WTC11 (cell line): ENCODE data around the gene TTC8. TPM values are rescaled to one million over a fixed set of nuclear protein-coding genes. Genes with fewer than 3 reads are reported as not detected.

ENCODE experiments used
- ATAC-seq: fragments of 200-7000 bp; cut with Tn5 transposase; 2 replicates; pipeline ENCODE4 v1.10.0; 2021; ENCODE audit warnings: mild to moderate bottlenecking, moderate library complexity
- CTCF ChIA-PET: fragments of 300-600 bp; sonication (Branson Sonifier 250); formaldehyde crosslinking; loops from one replicate; lab custom pipeline; 2021; ENCODE audit warnings: antibody characterized with exemption; lab: Charles Lee
- POLR2A ChIA-PET: fragments of 350-600 bp; sonication (Branson Sonifier 250); formaldehyde crosslinking; loops from one replicate; lab custom pipeline; 2021; ENCODE audit warnings: antibody characterized with exemption; lab: Charles Lee
- DNase-seq: peaks from one replicate; pipeline ENCODE4 v3.0.0; 2021; ENCODE audit warnings: low spot score
- H3K27ac Mint-ChIP-seq: 2 replicates; pipeline ENCODE4 v1.8.0; 2021; ENCODE audit warnings: mixed read lengths
- H3K27me3 Mint-ChIP-seq: 2 replicates; pipeline ENCODE4 v1.8.0; 2021; ENCODE audit warnings: low read depth, mild to moderate bottlenecking, moderate library complexity, mixed read lengths
- H3K36me3 Mint-ChIP-seq: 2 replicates; pipeline ENCODE4 v1.8.0; 2021; ENCODE audit warnings: mixed read lengths
- H3K4me1 Mint-ChIP-seq: 2 replicates; pipeline ENCODE4 v1.8.0; 2022; ENCODE audit warnings: mixed read lengths
- H3K4me3 Mint-ChIP-seq: 2 replicates; pipeline ENCODE4 v1.8.0; 2021; ENCODE audit warnings: mild to moderate bottlenecking, moderate library complexity, mixed read lengths
- H3K9me3 Mint-ChIP-seq: 2 replicates; pipeline ENCODE4 v1.8.0; 2021; ENCODE audit warnings: mixed read lengths
- ATF3 ChIP-seq: sonication (generic); formaldehyde crosslinking; conservative IDR thresholded peaks from 2 replicates; pipeline ENCODE4 v1.8.1; 2022; ENCODE audit warnings: mild to moderate bottlenecking, missing genetic modification reagents
- CBFB ChIP-seq: sonication (generic); formaldehyde crosslinking; IDR thresholded peaks from 2 replicates; pipeline ENCODE4 v1.8.1; 2022; ENCODE audit warnings: mild to moderate bottlenecking, low read depth, missing genetic modification reagents
- CDX4 ChIP-seq: fragments of 250-450 bp; sonication (Bioruptor Pico); IDR thresholded peaks from 2 replicates; pipeline ENCODE4 v1.9.0; 2021; ENCODE audit warnings: moderate library complexity, mild to moderate bottlenecking, inconsistent platforms, borderline replicate concordance
- CREM ChIP-seq: sonication (generic); formaldehyde crosslinking; IDR thresholded peaks from 2 replicates; pipeline ENCODE4 v1.8.1; 2022; ENCODE audit warnings: mild to moderate bottlenecking, missing genetic modification reagents, moderate library complexity
- ETV6 ChIP-seq: sonication (generic); formaldehyde crosslinking; IDR thresholded peaks from 2 replicates; pipeline ENCODE4 v1.8.1; 2022; ENCODE audit warnings: mild to moderate bottlenecking, missing genetic modification reagents
- FOXK1 ChIP-seq: sonication (generic); formaldehyde crosslinking; IDR thresholded peaks from 2 replicates; pipeline ENCODE4 v1.8.0; 2022; ENCODE audit warnings: mild to moderate bottlenecking, moderate library complexity, missing genetic modification reagents
- HMGA2 ChIP-seq: fragments of 250-450 bp; sonication (Bioruptor Pico); IDR thresholded peaks from 2 replicates; pipeline ENCODE4 v1.4.0; 2021; ENCODE audit warnings: mild to moderate bottlenecking, moderate library complexity
- NFE2L1 ChIP-seq: sonication (generic); formaldehyde crosslinking; IDR thresholded peaks from 2 replicates; pipeline ENCODE4 v1.8.1; 2023; ENCODE audit warnings: missing genetic modification reagents
- OVOL2 ChIP-seq: fragments of 250-450 bp; sonication (Bioruptor Pico); IDR thresholded peaks from 2 replicates; pipeline ENCODE4 v1.9.0; 2021; ENCODE audit warnings: mild to moderate bottlenecking, borderline replicate concordance
- RORB ChIP-seq: fragments of 250-450 bp; sonication (Bioruptor Pico); IDR thresholded peaks from 2 replicates; pipeline ENCODE4 v1.9.0; 2021; ENCODE audit warnings: mild to moderate bottlenecking
- SMAD3 ChIP-seq: sonication (generic); formaldehyde crosslinking; IDR thresholded peaks from 2 replicates; pipeline ENCODE4 v1.8.0; 2022; ENCODE audit warnings: missing genetic modification reagents, mild to moderate bottlenecking, borderline replicate concordance
- ZNF121 ChIP-seq: sonication (generic); formaldehyde crosslinking; IDR thresholded peaks from 2 replicates; pipeline ENCODE4 v1.8.0; 2023; ENCODE audit warnings: missing genetic modification reagents
- ZNF317 ChIP-seq: sonication (generic); formaldehyde crosslinking; IDR thresholded peaks from 2 replicates; pipeline ENCODE4 v1.8.1; 2023; ENCODE audit warnings: low read depth, mild to moderate bottlenecking, moderate library complexity, missing genetic modification reagents, borderline replicate concordance
- ZNF416 ChIP-seq: fragments of 250-450 bp; sonication (Bioruptor Pico); IDR thresholded peaks from 2 replicates; pipeline ENCODE4 v1.9.0; 2021; ENCODE audit warnings: mild to moderate bottlenecking, inconsistent platforms
- total RNA-seq: library from RNA; stranded (reverse); gene quantifications from 3 replicates; pipeline ENCODE4 v1.2.3, GENCODE V29; 2021
- TF ChIP-seq, protein P1 (sequence below): sonication (generic); formaldehyde crosslinking; IDR thresholded peaks from 2 replicates; pipeline ENCODE4 v1.8.0; 2023; ENCODE audit warnings: mild to moderate bottlenecking, missing genetic modification reagents
- TF ChIP-seq, protein P2 (sequence below): fragments of 200-600 bp; IDR thresholded peaks from 2 replicates; pipeline ENCODE4 v1.8.0; 2022; ENCODE audit warnings: antibody characterized with exemption
- TF ChIP-seq, protein P3 (sequence below): sonication (generic); formaldehyde crosslinking; IDR thresholded peaks from 2 replicates; pipeline ENCODE4 v1.8.0; 2022; ENCODE audit warnings: mild to moderate bottlenecking, missing genetic modification reagents
- TF ChIP-seq, protein P4 (sequence below): fragments of 250-450 bp; sonication (Bioruptor Pico); IDR thresholded peaks from 2 replicates; pipeline ENCODE4 v1.9.0; 2021; ENCODE audit warnings: mild to moderate bottlenecking, borderline replicate concordance
- TF ChIP-seq, protein P5 (sequence below): sonication (generic); formaldehyde crosslinking; IDR thresholded peaks from 2 replicates; pipeline ENCODE4 v1.8.0; 2022; ENCODE audit warnings: mild to moderate bottlenecking, missing genetic modification reagents
- TF ChIP-seq, protein P6 (sequence below): fragments of 250-450 bp; sonication (Bioruptor Pico); IDR thresholded peaks from 2 replicates; pipeline ENCODE4 v1.9.0; 2021; ENCODE audit warnings: mild to moderate bottlenecking

The TTC8 gene
- total RNA-seq, 1 experiment from 2014 or later = 13.8 TPM

- DNase-seq = no peak
- Mint-ChIP-seq H3K4me3 (no peak overlapping the region), H3K36me3 (peaks cover 5% of the 10 kb centered on the region; the same call in 1 of the 2 replicates), H3K9me3 (peaks cover 19% of the 10 kb centered on the region), H3K27ac (no peak overlapping the region)
- CTCF ChIA-PET = no interaction called here
- TF ChIP-seq ZNF317 (CRISPR knock-in tag) = no peak
- no peak for TF ChIP-seq HMGA2 (CRISPR knock-in tag)
- TF ChIP-seq NFE2L1 = no peak
- TF ChIP-seq, protein P1, sequence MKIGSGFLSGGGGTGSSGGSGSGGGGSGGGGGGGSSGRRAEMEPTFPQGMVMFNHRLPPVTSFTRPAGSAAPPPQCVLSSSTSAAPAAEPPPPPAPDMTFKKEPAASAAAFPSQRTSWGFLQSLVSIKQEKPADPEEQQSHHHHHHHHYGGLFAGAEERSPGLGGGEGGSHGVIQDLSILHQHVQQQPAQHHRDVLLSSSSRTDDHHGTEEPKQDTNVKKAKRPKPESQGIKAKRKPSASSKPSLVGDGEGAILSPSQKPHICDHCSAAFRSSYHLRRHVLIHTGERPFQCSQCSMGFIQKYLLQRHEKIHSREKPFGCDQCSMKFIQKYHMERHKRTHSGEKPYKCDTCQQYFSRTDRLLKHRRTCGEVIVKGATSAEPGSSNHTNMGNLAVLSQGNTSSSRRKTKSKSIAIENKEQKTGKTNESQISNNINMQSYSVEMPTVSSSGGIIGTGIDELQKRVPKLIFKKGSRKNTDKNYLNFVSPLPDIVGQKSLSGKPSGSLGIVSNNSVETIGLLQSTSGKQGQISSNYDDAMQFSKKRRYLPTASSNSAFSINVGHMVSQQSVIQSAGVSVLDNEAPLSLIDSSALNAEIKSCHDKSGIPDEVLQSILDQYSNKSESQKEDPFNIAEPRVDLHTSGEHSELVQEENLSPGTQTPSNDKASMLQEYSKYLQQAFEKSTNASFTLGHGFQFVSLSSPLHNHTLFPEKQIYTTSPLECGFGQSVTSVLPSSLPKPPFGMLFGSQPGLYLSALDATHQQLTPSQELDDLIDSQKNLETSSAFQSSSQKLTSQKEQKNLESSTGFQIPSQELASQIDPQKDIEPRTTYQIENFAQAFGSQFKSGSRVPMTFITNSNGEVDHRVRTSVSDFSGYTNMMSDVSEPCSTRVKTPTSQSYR (CRISPR knock-in tag) = no peak
- no peak for TF ChIP-seq CDX4 (CRISPR knock-in tag)
- TF ChIP-seq ZNF121 (CRISPR knock-in tag) = no peak
- no peak for TF ChIP-seq SMAD3 (CRISPR knock-in tag)
- no peak for TF ChIP-seq CBFB (CRISPR knock-in tag)
- TF ChIP-seq ZNF416 = no peak
- TF ChIP-seq, protein P2, sequence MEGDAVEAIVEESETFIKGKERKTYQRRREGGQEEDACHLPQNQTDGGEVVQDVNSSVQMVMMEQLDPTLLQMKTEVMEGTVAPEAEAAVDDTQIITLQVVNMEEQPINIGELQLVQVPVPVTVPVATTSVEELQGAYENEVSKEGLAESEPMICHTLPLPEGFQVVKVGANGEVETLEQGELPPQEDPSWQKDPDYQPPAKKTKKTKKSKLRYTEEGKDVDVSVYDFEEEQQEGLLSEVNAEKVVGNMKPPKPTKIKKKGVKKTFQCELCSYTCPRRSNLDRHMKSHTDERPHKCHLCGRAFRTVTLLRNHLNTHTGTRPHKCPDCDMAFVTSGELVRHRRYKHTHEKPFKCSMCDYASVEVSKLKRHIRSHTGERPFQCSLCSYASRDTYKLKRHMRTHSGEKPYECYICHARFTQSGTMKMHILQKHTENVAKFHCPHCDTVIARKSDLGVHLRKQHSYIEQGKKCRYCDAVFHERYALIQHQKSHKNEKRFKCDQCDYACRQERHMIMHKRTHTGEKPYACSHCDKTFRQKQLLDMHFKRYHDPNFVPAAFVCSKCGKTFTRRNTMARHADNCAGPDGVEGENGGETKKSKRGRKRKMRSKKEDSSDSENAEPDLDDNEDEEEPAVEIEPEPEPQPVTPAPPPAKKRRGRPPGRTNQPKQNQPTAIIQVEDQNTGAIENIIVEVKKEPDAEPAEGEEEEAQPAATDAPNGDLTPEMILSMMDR = no peak
- no peak for TF ChIP-seq CREM (CRISPR knock-in tag)
- TF ChIP-seq RORB (CRISPR knock-in tag) = no peak
- TF ChIP-seq, protein P3, sequence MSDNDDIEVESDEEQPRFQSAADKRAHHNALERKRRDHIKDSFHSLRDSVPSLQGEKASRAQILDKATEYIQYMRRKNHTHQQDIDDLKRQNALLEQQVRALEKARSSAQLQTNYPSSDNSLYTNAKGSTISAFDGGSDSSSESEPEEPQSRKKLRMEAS (CRISPR knock-in tag) = no peak
- TF ChIP-seq ETV6 (CRISPR knock-in tag) = no peak
- TF ChIP-seq, all 79 proteins: peak for 0
- Mint-ChIP-seq H3K27me3 (peaks cover 4% of the 10 kb centered on the region), H3K4me1 (no peaks in the 10 kb centered on the region)
- no peak for ATAC-seq
- POLR2A ChIA-PET = no interaction called here
Measured at GRCh38 chr14:88901991-88902390, 77.5 kb downstream of the TTC8 start.

DNA sequence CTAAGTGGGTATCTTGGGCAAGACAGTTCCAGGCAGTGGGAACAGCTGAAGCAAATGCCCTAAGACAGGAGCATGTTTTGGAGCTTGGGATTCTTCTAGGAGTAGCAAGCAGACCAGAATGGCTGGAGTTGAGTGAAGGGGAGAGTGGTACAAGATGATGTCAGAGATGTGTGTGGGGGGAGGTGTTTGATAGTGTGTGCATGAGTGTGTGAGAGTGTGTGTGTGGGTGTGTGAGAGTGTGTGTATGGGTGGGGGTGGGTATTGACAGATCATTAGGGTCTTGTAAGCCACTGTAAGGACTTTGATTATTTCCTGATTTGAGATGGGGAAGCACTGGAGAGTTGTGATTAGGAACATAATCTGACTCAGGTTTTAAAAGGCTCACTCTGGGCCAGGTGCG is 78.4 kb downstream of the TTC8 start:
- ChIA-PET POLR2A (no interaction called here), CTCF (interaction anchor here (0.9 kb wide), 1 partner anchor 11 kb away, joined by 5 read pairs; no protein-coding TSS in a partner anchor)
- DNase-seq = no peak
- Mint-ChIP-seq H3K36me3 (peaks cover 5% of the 10 kb centered on the region), H3K27ac (no peak overlapping the region), H3K4me3 (no peak overlapping the region), H3K4me1 (no peaks in the 10 kb centered on the region), H3K9me3 (peaks cover 21% of the 10 kb centered on the region), H3K27me3 (peaks cover 4% of the 10 kb centered on the region)
- TF ChIP-seq ATF3 (CRISPR knock-in tag) (no peak), RORB (CRISPR knock-in tag) (no peak), FOXK1 (CRISPR knock-in tag) (no peak), OVOL2 (CRISPR knock-in tag) (no peak)
- TF ChIP-seq, protein P4, sequence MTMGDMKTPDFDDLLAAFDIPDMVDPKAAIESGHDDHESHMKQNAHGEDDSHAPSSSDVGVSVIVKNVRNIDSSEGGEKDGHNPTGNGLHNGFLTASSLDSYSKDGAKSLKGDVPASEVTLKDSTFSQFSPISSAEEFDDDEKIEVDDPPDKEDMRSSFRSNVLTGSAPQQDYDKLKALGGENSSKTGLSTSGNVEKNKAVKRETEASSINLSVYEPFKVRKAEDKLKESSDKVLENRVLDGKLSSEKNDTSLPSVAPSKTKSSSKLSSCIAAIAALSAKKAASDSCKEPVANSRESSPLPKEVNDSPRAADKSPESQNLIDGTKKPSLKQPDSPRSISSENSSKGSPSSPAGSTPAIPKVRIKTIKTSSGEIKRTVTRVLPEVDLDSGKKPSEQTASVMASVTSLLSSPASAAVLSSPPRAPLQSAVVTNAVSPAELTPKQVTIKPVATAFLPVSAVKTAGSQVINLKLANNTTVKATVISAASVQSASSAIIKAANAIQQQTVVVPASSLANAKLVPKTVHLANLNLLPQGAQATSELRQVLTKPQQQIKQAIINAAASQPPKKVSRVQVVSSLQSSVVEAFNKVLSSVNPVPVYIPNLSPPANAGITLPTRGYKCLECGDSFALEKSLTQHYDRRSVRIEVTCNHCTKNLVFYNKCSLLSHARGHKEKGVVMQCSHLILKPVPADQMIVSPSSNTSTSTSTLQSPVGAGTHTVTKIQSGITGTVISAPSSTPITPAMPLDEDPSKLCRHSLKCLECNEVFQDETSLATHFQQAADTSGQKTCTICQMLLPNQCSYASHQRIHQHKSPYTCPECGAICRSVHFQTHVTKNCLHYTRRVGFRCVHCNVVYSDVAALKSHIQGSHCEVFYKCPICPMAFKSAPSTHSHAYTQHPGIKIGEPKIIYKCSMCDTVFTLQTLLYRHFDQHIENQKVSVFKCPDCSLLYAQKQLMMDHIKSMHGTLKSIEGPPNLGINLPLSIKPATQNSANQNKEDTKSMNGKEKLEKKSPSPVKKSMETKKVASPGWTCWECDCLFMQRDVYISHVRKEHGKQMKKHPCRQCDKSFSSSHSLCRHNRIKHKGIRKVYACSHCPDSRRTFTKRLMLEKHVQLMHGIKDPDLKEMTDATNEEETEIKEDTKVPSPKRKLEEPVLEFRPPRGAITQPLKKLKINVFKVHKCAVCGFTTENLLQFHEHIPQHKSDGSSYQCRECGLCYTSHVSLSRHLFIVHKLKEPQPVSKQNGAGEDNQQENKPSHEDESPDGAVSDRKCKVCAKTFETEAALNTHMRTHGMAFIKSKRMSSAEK (CRISPR knock-in tag) = no peak
- TF ChIP-seq, protein P3 (CRISPR knock-in tag) = no peak
- TF ChIP-seq, protein P5, sequence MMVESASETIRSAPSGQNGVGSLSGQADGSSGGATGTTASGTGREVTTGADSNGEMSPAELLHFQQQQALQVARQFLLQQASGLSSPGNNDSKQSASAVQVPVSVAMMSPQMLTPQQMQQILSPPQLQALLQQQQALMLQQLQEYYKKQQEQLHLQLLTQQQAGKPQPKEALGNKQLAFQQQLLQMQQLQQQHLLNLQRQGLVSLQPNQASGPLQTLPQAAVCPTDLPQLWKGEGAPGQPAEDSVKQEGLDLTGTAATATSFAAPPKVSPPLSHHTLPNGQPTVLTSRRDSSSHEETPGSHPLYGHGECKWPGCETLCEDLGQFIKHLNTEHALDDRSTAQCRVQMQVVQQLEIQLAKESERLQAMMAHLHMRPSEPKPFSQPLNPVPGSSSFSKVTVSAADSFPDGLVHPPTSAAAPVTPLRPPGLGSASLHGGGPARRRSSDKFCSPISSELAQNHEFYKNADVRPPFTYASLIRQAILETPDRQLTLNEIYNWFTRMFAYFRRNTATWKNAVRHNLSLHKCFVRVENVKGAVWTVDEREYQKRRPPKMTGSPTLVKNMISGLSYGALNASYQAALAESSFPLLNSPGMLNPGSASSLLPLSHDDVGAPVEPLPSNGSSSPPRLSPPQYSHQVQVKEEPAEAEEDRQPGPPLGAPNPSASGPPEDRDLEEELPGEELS = no peak
- TF ChIP-seq, protein P6, sequence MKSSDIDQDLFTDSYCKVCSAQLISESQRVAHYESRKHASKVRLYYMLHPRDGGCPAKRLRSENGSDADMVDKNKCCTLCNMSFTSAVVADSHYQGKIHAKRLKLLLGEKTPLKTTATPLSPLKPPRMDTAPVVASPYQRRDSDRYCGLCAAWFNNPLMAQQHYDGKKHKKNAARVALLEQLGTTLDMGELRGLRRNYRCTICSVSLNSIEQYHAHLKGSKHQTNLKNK (CRISPR knock-in tag) = no peak
- ATAC-seq = no peak
